Colonic mucosa (tissue), 4 donors: ENCODE results near the gene ADAMTS18. TPM values are rescaled to one million over a fixed set of nuclear protein-coding genes. Genes with fewer than 3 reads are reported as not detected.

Experiments used
- DNase-seq: peaks from one replicate; pipeline ENCODE4 v3.0.0-alpha.2; 2020
- H3K27ac ChIP-seq: fragments of 200-600 bp; one replicate; pipeline ENCODE4 v1.8.0; 2021
- H3K27me3 ChIP-seq: fragments of 200-600 bp; one replicate; pipeline ENCODE4 v1.8.0; 2021
- H3K36me3 ChIP-seq: fragments of 200-600 bp; one replicate; pipeline ENCODE4 v1.8.0; 2021
- H3K4me1 ChIP-seq: fragments of 200-600 bp; one replicate; pipeline ENCODE4 v1.8.0; 2021; ENCODE audit warnings: mild to moderate bottlenecking
- H3K4me3 ChIP-seq: fragments of 200-600 bp; one replicate; pipeline ENCODE4 v1.8.0; 2021
- H3K9ac ChIP-seq, 2 donors: one replicate each; pipeline ENCODE4 v1.7.0; 2013; ENCODE audit warnings: control low read depth in 2 of 2, low read depth in 2 of 2, low read length in 2 of 2
- H3K9me3 ChIP-seq: fragments of 200-600 bp; one replicate; pipeline ENCODE4 v1.8.0; 2021
- intact Hi-C: fragments of 100-400 bp; cut with DNase I; formaldehyde crosslinking; loops from one replicate; pipeline ENCODE4 v1.14.1; 2022
- total RNA-seq, 2 donors: library from RNA; stranded (reverse); fragmentation: NEBNext Ultra II Directional in 1 of 2; extraction: Animal tissue kit (Norgen Biotek cat#: 25700) in 1 of 2; gene quantifications; one replicate each; pipeline ENCODE4 v1.2.1, GENCODE V29; 2021
- TF ChIP-seq, protein P1 (sequence below): fragments of 200-600 bp; IDR thresholded peaks from one replicate; pipeline ENCODE4 v1.8.0; 2022; ENCODE audit warnings: antibody characterized with exemption, mild to moderate bottlenecking
- donor health status: healthy.
- donor health status: DM: no; HTN: no; CAD: no.
- donor health status: DM: no; HTN: no; CAD: no.

ADAMTS18 gene
- total RNA-seq, 2 donors from 2014 or later, result 0.05 to 0.29 TPM

DNA sequence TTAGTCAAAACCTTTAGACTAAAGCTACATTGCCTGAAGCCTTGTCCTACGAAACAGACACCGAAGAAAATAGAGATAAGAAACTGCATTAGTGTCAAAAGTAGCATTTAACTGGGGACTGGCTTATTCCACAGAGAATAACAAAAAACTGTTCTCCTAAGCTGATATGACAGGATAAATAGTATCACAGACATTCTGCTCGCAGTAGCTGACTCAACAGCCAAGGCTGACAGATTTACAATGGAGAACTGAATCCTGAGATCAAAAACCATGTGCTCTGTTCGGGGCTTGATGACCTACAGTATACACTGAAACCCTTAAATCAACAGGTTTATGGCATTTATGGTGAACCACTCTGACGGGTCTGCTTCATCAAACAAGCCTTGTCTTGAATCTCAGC, 25.5 kb downstream of the ADAMTS18 start:
- no peak for DNase-seq
- Histone ChIP-seq H3K9me3 (no peaks in the 10 kb centered on the region), H3K4me3 (no peak overlapping the region), H3K27ac (no peak overlapping the region), H3K9ac (no peak overlapping the region), H3K4me1 (no peaks in the 10 kb centered on the region), H3K27me3 (no peaks in the 10 kb centered on the region), H3K36me3 (no peaks in the 10 kb centered on the region)
- TF ChIP-seq, protein P1, sequence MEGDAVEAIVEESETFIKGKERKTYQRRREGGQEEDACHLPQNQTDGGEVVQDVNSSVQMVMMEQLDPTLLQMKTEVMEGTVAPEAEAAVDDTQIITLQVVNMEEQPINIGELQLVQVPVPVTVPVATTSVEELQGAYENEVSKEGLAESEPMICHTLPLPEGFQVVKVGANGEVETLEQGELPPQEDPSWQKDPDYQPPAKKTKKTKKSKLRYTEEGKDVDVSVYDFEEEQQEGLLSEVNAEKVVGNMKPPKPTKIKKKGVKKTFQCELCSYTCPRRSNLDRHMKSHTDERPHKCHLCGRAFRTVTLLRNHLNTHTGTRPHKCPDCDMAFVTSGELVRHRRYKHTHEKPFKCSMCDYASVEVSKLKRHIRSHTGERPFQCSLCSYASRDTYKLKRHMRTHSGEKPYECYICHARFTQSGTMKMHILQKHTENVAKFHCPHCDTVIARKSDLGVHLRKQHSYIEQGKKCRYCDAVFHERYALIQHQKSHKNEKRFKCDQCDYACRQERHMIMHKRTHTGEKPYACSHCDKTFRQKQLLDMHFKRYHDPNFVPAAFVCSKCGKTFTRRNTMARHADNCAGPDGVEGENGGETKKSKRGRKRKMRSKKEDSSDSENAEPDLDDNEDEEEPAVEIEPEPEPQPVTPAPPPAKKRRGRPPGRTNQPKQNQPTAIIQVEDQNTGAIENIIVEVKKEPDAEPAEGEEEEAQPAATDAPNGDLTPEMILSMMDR, result no peak
- intact Hi-C loops, result no loop called here

DNA sequence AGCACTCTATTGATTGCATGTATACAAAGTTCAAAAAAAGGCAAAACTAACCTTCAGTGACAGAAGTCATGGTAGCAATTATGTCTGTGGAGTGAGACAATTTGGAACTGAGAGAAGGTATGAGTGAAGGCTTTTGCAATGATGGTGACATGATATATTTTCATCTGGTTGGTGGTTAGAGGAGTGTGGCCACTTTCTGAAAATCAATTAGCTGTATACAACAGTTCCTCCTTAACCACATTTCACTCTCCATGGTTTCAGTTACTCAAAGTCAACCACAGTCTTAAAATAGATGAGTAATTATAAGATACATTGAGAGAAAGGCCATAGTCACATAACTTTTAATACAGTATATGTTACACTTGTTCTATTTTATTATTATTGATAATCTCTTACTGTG, 26.2 kb downstream of the ADAMTS18 start:
- no peak for DNase-seq
- Histone ChIP-seq H3K4me3 (no peak overlapping the region), H3K9ac (no peak overlapping the region), H3K27me3 (no peaks in the 10 kb centered on the region), H3K9me3 (no peaks in the 10 kb centered on the region), H3K27ac (no peak overlapping the region), H3K36me3 (no peaks in the 10 kb centered on the region), H3K4me1 (no peaks in the 10 kb centered on the region)
- intact Hi-C loops, result no loop called here
- TF ChIP-seq, protein P1, result no peak

DNA sequence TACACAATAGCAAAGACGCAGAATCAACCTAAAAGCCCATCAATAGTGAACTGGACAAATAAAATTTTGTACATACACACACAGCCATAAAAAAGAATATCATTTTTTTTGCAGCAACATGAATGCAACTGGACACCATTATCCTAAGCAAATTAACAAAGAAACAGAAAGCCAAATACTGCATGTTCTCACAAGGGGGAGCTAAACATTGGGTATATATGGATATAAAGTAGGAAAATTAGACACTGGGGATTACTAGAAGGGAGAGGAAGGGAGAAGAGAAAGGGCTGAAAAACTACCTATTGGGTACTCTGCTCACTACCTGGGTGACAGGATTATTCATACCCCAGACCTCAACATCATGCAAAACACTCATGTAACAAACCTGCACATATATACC, 28.2 kb downstream of the ADAMTS18 start:
- no peaks in the 10 kb centered on the region for H3K4me1 ChIP-seq
- intact Hi-C loops, result no loop called here
- no peaks in the 10 kb centered on the region for H3K36me3 ChIP-seq
- H3K9ac ChIP-seq, result no peak overlapping the region
- no peak overlapping the region for H3K4me3 ChIP-seq
- no peaks in the 10 kb centered on the region for H3K27me3 ChIP-seq
- no peak for DNase-seq
- no peak overlapping the region for H3K27ac ChIP-seq
- TF ChIP-seq, protein P1, result no peak
- no peaks in the 10 kb centered on the region for H3K9me3 ChIP-seq

DNA sequence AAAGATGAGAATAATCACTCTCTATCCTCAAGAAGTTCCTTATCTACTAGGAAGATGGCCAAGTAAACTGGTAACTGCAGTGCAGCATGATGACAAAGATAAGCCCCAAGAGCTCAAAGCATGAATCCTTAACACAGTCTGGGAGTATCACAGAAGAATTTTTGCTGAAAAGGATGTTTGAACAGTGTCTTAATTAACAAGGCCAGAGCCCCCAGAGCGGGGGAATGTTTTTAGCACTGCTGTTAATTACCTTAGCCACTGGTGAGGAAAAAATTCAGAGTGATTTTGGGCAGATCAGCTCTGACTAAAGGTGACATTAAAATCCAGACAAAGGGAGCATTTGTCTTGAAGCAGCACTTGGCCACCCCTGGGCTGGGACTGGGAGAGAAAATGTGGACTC, 30.1 kb downstream of the ADAMTS18 start:
- Histone ChIP-seq H3K4me3 (no peak overlapping the region), H3K4me1 (no peaks in the 10 kb centered on the region), H3K9ac (no peak overlapping the region), H3K27ac (no peak overlapping the region), H3K36me3 (no peaks in the 10 kb centered on the region), H3K9me3 (no peaks in the 10 kb centered on the region), H3K27me3 (no peaks in the 10 kb centered on the region)
- TF ChIP-seq, protein P1, result no peak
- no peak for DNase-seq
- intact Hi-C loops, result no loop called here

DNA sequence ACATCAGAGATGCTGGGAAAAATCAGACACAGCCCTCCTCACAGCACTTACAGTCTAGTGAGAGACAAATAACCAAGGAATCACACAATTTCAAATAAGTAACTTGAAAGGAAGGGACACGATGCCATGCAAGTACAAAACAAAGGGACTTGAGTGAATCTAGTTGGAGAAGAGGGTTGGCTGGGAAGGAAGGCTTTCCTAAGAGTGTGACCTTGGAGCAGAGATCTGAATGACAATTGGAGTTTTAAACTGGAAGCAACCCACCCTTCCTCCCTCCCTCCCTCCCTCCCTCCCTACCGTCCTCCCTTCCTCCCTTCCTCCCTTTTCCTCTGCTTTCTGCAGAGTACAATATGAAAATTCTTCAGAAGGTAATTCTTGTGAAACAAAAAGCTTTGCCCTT, 31.1 kb downstream of the ADAMTS18 start:
- no peaks in the 10 kb centered on the region for H3K27me3 ChIP-seq
- H3K27ac ChIP-seq, result no peak overlapping the region
- intact Hi-C loops, result no loop called here
- no peaks in the 10 kb centered on the region for H3K9me3 ChIP-seq
- H3K4me1 ChIP-seq, result no peaks in the 10 kb centered on the region
- TF ChIP-seq, protein P1, result no peak
- DNase-seq, result no peak
- H3K4me3 ChIP-seq, result no peak overlapping the region
- no peaks in the 10 kb centered on the region for H3K36me3 ChIP-seq
- H3K9ac ChIP-seq, result no peak overlapping the region

DNA sequence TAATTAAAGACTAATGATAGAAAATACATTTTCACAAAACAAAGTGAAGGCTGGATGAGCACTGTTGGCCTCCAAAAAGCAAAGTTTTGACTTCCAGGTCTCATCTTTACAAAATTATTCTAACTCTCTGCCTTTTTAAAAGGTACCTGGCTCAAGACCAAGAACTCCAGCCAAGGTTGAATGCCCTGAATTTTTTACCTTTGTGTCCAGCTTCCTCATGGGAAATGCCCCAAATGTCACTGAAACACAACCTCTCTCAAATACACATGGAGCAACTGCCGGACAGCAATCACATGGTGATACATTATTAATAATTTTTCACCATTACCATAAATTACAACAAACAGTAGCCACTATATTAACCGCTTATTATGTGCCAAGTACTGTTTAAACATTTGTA, 32.2 kb downstream of the ADAMTS18 start:
- Histone ChIP-seq H3K9ac (no peak overlapping the region), H3K36me3 (no peaks in the 10 kb centered on the region), H3K9me3 (no peaks in the 10 kb centered on the region), H3K27me3 (no peaks in the 10 kb centered on the region), H3K27ac (no peak overlapping the region), H3K4me1 (no peaks in the 10 kb centered on the region), H3K4me3 (no peak overlapping the region)
- intact Hi-C loops, result no loop called here
- DNase-seq, result no peak
- TF ChIP-seq, protein P1, result no peak
